Activated CD8-positive, alpha-beta T cell treated with anti-CD3 and anti-CD28 coated beads for 36 hours (primary cell): ENCODE data around the gene CDC25B. TPM values are rescaled to one million over a fixed set of nuclear protein-coding genes. Genes with fewer than 3 reads are reported as not detected.
A peak's percentile ranks its signal among the peaks of the same experiment; 100 is the strongest.

Source experiments
- ATAC-seq: fragments of 200-7000 bp; cut with Tn5 transposase; one replicate; pipeline ENCODE4 v1.10.0; 2021; ENCODE audit warnings: mild to moderate bottlenecking, moderate library complexity
- CTCF ChIA-PET: fragments of 350-600 bp; sonication (Branson Sonifier 250); formaldehyde crosslinking; loops from one replicate; lab custom pipeline; 2021; ENCODE audit warnings: antibody characterized with exemption; lab: Charles Lee
- POLR2A ChIA-PET: fragments of 350-600 bp; sonication (Branson Sonifier 250); formaldehyde crosslinking; loops from one replicate; lab custom pipeline; 2021; ENCODE audit warnings: antibody characterized with exemption; lab: Charles Lee
- DNase-seq: peaks from one replicate; pipeline ENCODE4 v3.0.0-alpha.2; 2020
- H3K27ac Mint-ChIP-seq: one replicate; pipeline ENCODE4 v1.8.0; 2021; ENCODE audit warnings: mild to moderate bottlenecking, mixed read lengths
- H3K27me3 Mint-ChIP-seq: one replicate; pipeline ENCODE4 v1.8.0; 2021; ENCODE audit warnings: mixed read lengths
- H3K36me3 Mint-ChIP-seq: one replicate; pipeline ENCODE4 v1.8.0; 2021; ENCODE audit warnings: low read depth, mixed read lengths
- H3K4me1 Mint-ChIP-seq: one replicate; pipeline ENCODE4 v1.8.0; 2021; ENCODE audit warnings: low read depth, mixed read lengths
- H3K4me3 Mint-ChIP-seq: one replicate; pipeline ENCODE4 v1.8.0; 2021; ENCODE audit warnings: mild to moderate bottlenecking, moderate library complexity, mixed read lengths
- H3K9me3 Mint-ChIP-seq: one replicate; pipeline ENCODE4 v1.8.0; 2021; ENCODE audit warnings: mixed read lengths
- intact Hi-C: fragments of 100-400 bp; cut with micrococcal nuclease; formaldehyde crosslinking; loops from one replicate; pipeline ENCODE4 v1.10.0; 2022
- total RNA-seq, 2 experiments: library from RNA; stranded (reverse); gene quantifications; one replicate each; pipeline ENCODE4 v1.2.3, GENCODE V29; 2021
- TF ChIP-seq, protein P1 (sequence below): fragments of 200-600 bp; IDR thresholded peaks from one replicate; pipeline ENCODE4 v1.8.0; 2022; ENCODE audit warnings: antibody characterized with exemption, mild to moderate bottlenecking

The CDC25B gene
- total RNA-seq, 2 experiments from 2014 or later = 66.9 to 67.1 TPM

DNA sequence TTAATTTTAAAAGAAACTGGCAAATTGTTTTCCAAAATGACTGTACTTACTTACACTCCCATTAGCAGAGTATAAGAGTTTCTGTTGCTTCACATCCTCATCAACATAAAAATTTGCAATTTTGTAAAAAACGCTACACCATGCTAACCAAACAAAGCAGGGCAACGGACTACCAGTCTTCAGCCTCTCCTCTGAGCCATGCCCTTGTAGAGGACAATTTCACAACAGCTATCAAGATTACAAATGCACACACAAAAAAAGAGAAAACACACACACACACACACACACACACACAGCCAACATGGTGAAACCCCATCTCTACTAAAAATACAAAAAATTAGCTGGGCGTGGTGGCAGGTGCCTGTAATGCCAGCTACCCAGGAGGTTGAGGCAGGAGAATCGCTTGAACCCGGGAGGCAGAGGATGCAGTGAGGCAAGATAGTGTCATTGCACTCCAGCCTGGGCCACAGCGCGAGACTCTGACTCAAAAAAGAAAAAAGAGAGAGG is 24.5 kb upstream of the CDC25B start:
- DNase-seq = no peak
- Mint-ChIP-seq H3K27me3 (no peaks in the 10 kb centered on the region), H3K4me1 (peaks cover 17% of the 10 kb centered on the region), H3K27ac (no peak overlapping the region), H3K4me3 (no peak overlapping the region), H3K9me3 (no peaks in the 10 kb centered on the region), H3K36me3 (no peaks in the 10 kb centered on the region)
- ChIA-PET POLR2A (no interaction called here), CTCF (interaction anchor here (0.6 to 1.3 kb wide), 2 partner anchors 15 to 47 kb away, joined by 3 to 4 read pairs; partner anchors contain the start of gene CENPB)
- intact Hi-C loops = no loop called here
- TF ChIP-seq, protein P1, sequence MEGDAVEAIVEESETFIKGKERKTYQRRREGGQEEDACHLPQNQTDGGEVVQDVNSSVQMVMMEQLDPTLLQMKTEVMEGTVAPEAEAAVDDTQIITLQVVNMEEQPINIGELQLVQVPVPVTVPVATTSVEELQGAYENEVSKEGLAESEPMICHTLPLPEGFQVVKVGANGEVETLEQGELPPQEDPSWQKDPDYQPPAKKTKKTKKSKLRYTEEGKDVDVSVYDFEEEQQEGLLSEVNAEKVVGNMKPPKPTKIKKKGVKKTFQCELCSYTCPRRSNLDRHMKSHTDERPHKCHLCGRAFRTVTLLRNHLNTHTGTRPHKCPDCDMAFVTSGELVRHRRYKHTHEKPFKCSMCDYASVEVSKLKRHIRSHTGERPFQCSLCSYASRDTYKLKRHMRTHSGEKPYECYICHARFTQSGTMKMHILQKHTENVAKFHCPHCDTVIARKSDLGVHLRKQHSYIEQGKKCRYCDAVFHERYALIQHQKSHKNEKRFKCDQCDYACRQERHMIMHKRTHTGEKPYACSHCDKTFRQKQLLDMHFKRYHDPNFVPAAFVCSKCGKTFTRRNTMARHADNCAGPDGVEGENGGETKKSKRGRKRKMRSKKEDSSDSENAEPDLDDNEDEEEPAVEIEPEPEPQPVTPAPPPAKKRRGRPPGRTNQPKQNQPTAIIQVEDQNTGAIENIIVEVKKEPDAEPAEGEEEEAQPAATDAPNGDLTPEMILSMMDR = no peak
- ATAC-seq = no peak

DNA sequence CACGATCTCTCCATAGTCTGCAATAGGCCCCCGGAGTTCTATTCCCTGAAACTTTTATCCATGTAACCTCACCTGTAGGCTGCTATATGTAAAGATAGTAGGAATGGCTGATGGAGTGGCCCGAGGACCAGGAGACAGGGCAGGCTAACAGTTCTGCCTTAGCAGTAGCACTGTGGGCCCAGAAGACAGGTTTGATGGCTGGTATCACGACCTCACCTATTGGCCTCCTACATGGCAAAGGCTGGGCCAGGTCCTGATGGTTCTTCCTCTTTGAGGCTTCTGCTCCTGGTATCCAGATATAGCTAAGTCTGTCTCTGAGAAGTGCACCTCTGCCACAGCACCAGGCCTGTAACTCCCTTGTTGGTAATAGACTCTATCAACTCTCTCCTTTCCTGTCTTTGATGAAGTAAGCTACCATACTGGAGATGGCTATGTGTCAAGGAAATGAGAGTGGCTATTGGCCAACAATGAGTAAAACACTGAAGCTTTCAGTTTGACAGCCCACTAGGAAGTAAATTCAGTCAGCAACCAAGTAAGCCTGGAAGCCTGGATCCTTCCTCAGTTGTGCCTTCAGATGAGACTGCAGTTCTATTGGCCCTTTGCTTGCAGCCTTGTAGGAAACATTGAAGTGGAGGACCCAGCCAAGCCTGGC is 20.5 kb upstream of the CDC25B start:
- DNase-seq = no peak
- ChIA-PET CTCF (interaction anchor here (0.7 to 1.3 kb wide), 2 partner anchors 64 to 80 kb away, joined by 4 to 5 read pairs; no protein-coding TSS in a partner anchor), POLR2A (interaction anchor here (0.8 to 4.7 kb wide), 2 partner anchors 8 to 37 kb away, joined by 3 to 32 read pairs; partner anchors contain the start of gene ADISSP)
- no peak overlapping the region for H3K4me3 Mint-ChIP-seq
- H3K9me3 Mint-ChIP-seq = no peaks in the 10 kb centered on the region
- intact Hi-C loops = no loop called here
- no peak overlapping the region for H3K27ac Mint-ChIP-seq
- peaks cover 13% of the 10 kb centered on the region for H3K27me3 Mint-ChIP-seq
- peaks cover 10% of the 10 kb centered on the region for H3K4me1 Mint-ChIP-seq
- no peaks in the 10 kb centered on the region for H3K36me3 Mint-ChIP-seq
- ATAC-seq = no peak
- TF ChIP-seq, protein P1 = no peak

DNA sequence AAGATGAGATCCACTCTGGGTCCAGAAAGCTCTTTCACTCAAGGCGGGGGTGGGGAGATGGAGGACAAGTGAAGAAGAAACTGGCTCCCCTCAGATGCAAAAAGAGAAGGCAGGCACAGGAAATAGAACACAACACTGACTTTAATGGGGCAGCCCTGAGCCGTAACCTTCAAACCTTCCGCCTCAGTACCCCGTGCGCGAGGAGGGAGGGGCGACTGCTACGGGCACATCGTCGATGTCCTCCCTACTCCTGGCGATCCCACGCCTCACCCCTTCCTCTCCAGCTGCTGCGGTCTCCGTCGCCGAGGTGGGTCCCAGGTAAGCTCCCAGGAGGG is 18.8 kb upstream of the CDC25B start:
- TF ChIP-seq, protein P1 = no peak
- ChIA-PET POLR2A (interaction anchor here (1.3 to 4.7 kb wide), 2 partner anchors 9 to 10 kb away, joined by 6 to 32 read pairs; partner anchors contain the start of genes ADISSP and CENPB), CTCF (interaction anchor here (1.3 to 3.3 kb wide), 5 partner anchors 9 to 78 kb away, joined by 3 to 21 read pairs (median 11); partner anchors contain the start of genes ADISSP and CENPB)
- Mint-ChIP-seq H3K9me3 (no peaks in the 10 kb centered on the region), H3K27me3 (peaks cover 14% of the 10 kb centered on the region), H3K4me1 (peaks cover 21% of the 10 kb centered on the region), H3K36me3 (no peaks in the 10 kb centered on the region), H3K27ac (no peak overlapping the region), H3K4me3 (peak overlapping the region; percentile 73)
- intact Hi-C loops = no loop called here
- peak; percentile 42 for DNase-seq
- peak; percentile 42 for ATAC-seq

DNA sequence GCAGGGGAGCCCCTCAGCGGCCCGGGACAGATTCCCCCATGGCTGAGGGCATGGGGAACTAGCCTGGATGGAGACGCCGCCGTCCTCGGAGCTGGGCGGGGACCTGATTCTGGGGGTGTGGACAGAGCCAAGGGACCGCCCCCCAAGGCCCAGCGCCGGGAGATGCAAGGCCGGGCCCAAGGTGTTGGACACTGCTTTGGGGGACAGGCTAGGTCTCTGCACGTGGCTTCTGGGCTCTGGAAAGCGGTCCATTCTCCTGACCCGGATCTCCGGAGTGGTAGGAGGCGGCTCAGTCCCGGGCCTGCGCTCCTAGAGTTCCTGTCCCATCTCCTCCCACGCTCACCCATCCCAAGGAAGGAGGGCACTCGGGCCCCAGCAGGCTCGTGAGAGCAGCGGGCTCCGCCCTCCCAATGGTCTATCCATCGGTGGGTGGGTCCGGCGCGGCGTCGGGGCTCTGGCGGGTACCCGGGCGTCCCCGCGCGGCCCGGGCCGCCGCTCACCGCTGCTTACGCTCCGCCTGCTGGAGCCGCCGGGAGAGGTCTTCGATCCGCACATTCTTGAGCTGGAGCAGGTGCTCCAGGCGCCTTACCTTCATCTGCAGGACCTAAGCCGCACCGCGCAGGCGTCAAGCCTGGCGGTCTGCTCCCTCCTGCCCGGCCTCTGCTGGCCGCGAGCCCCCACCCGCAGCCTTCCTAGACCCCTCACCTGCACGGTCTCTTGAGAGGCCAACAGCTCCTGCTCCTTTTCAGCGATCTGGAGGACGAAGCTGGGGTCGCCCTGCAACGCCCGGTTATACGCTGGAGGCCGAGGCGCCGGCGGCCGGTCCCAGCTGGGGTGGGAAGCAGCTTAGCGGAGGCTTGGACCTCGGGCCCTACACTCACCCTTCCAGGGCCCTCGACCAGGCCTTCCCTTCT is 18.1 kb upstream of the CDC25B start:
- H3K4me1 Mint-ChIP-seq = peaks cover 26% of the 10 kb centered on the region
- POLR2A ChIA-PET = interaction anchor here (0.6 to 4.7 kb wide), 7 partner anchors 8 to 144 kb away, joined by 3 to 32 read pairs (median 3); partner anchors contain the start of genes ADISSP and CENPB
- H3K4me3 Mint-ChIP-seq = peak overlapping the region; percentile 73
- DNase-seq (peak; percentile 58), ATAC-seq (peak; percentile 73)
- no peaks in the 10 kb centered on the region for H3K9me3 Mint-ChIP-seq
- H3K27me3 Mint-ChIP-seq = peaks cover 14% of the 10 kb centered on the region
- CTCF ChIA-PET = interaction anchor here (0.7 to 3.3 kb wide), 9 partner anchors 8 to 307 kb away, joined by 3 to 21 read pairs (median 6); partner anchors contain the start of genes ADISSP, AP5S1 and CENPB
- H3K27ac Mint-ChIP-seq = no peak overlapping the region
- intact Hi-C loops = no loop called here
- TF ChIP-seq, protein P1 = no peak
- H3K36me3 Mint-ChIP-seq = no peaks in the 10 kb centered on the region
